H1 (cell line): ENCODE measurements around the gene ZBTB7A. TPM values are rescaled to one million over a fixed set of nuclear protein-coding genes. Genes with fewer than 3 reads are reported as not detected.

Experiments
- HDAC6 ChIP-seq: IDR thresholded peaks from one replicate; pipeline ENCODE4 v1.7.1; 2012; ENCODE audit warnings: low read depth, mild to moderate bottlenecking, inconsistent platforms, low read length, moderate library complexity
- polyA plus RNA-seq, 7 experiments: library from polyadenylated mRNA; depleted of rRNA in 3 of 7; stranded (reverse) in 5 of 7; unstranded in 2 of 7; fragments of >200 nt in 5 of 7; fragments of 200-250 nt in 2 of 7; gene quantifications; 1 replicate in 5 of 7; 2 replicates in 1 of 7; 4 replicates in 1 of 7; pipeline versions ENCODE4 v1.2.1 to v1.2.3, GENCODE V29; 2011 to 2013; ENCODE audit warnings: missing spikeins in 2 of 7, mixed read lengths in 2 of 7
- total RNA-seq: library from RNA; stranded (reverse); fragmentation: NEBNext Ultra II Directional; extraction: Animal tissue kit (Norgen Biotek cat#: 25700); gene quantifications from 2 replicates; pipeline ENCODE4 v1.2.1, GENCODE V29; 2021
- TF ChIP-seq, protein P1 (sequence below): IDR thresholded peaks from 2 replicates; pipeline ENCODE4 v1.6.1; 2012; ENCODE audit warnings: low read length, inconsistent platforms

ZBTB7A gene
- total and polyA plus RNA-seq, 2 of the 8 experiments (the other 6 are each of a cell fraction or from before 2014, with no cell fraction given): 5.6 to 17.8 TPM

DNA sequence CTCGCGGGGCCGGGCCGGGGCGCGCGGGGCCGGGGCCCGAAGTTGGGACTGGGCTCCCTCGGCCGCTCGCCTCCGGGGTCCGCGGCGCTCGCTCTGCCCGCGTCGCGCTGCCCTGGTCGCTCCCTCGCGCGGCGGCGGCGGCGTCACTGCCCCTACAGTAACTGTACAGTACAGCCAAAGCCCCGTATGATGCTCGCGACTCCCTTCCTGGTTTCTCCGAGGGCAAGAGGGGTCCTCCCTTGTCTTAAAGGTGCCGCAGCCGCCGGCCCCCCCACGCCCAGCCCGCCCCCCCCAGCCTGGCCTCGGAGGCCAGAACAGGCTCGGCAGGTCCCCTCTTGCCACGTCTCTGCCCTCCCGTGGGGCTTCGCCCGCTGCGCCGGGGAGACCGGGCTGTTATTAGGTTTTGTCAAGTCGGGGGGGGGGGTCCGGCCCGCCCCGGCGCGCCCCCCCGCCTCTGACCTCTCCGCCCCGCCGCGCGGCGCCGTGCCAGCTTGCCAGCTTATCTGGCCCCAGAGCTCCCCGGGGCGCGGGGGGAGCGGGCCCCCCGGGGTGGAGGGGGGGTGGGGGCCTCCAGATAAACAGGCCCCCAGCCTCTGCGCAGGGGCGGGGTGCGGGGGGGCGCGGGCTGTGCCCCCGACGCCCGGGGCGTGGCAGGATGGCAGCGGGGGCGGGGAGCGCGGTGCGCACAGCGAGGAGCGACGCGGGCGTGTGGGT, at the start of gene ZBTB7A (continued):
- no peak for TF ChIP-seq HDAC6
- TF ChIP-seq, protein P1, sequence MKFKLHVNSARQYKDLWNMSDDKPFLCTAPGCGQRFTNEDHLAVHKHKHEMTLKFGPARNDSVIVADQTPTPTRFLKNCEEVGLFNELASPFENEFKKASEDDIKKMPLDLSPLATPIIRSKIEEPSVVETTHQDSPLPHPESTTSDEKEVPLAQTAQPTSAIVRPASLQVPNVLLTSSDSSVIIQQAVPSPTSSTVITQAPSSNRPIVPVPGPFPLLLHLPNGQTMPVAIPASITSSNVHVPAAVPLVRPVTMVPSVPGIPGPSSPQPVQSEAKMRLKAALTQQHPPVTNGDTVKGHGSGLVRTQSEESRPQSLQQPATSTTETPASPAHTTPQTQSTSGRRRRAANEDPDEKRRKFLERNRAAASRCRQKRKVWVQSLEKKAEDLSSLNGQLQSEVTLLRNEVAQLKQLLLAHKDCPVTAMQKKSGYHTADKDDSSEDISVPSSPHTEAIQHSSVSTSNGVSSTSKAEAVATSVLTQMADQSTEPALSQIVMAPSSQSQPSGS: no peak
